ENCODE results near the gene SLX4IP.

The SLX4IP gene

GRCh38 chr20:10487142-10488136, 52.3 kb downstream of the SLX4IP start:
- ChIA-PET CTCF (no interaction called here), POLR2A (ENCODE audit: low non-redundant PET) (no interaction called here)
- no peak for DNase-seq (ENCODE audit: low spot score)
- TF ChIP-seq, protein P1, sequence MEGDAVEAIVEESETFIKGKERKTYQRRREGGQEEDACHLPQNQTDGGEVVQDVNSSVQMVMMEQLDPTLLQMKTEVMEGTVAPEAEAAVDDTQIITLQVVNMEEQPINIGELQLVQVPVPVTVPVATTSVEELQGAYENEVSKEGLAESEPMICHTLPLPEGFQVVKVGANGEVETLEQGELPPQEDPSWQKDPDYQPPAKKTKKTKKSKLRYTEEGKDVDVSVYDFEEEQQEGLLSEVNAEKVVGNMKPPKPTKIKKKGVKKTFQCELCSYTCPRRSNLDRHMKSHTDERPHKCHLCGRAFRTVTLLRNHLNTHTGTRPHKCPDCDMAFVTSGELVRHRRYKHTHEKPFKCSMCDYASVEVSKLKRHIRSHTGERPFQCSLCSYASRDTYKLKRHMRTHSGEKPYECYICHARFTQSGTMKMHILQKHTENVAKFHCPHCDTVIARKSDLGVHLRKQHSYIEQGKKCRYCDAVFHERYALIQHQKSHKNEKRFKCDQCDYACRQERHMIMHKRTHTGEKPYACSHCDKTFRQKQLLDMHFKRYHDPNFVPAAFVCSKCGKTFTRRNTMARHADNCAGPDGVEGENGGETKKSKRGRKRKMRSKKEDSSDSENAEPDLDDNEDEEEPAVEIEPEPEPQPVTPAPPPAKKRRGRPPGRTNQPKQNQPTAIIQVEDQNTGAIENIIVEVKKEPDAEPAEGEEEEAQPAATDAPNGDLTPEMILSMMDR (conservative IDR thresholded peaks at IDR 0.05; ENCODE audit: low read depth): no peak
- no peak overlapping the region for H3K27ac ChIP-seq

GRCh38 chr20:10488534-10488933, 53.4 kb downstream of the SLX4IP start:
- TF ChIP-seq, protein P1 (conservative IDR thresholded peaks at IDR 0.05; ENCODE audit: low read depth): no peak
- DNase-seq (ENCODE audit: low spot score): no peak
- CTCF ChIA-PET: no interaction called here

DNA sequence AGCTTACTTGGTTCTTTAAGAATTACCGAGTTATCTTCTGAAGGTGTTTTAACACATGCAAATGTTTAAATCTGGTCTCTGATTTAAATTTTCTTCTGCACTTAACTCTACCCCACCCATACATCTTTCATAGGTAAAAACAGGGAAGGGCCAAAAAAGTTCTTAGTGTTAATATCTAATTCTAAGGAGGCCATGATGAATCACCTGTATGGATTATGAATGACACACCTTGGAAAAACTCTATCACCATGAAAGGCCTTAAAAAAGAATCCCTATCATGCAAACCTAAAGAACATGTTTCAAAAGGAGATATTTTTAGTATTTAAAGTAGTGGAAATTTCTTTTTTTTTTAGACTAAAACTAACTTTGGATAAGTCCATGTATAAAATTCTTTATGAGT, 54.7 kb downstream of the SLX4IP start:
- DNase-seq (ENCODE audit: low spot score): no peak
- ChIA-PET CTCF (interaction anchor here (0.7 kb wide), 1 partner anchor 16 kb away, joined by 3 read pairs; no protein-coding TSS in a partner anchor), POLR2A (ENCODE audit: low non-redundant PET) (no interaction called here)
- TF ChIP-seq, protein P1 (conservative IDR thresholded peaks at IDR 0.05; ENCODE audit: low read depth): no peak
- no peak overlapping the region for H3K27ac ChIP-seq

More at GRCh38 chr20:10488534-10488933, 53.4 kb downstream of the SLX4IP start:
- POLR2A ChIA-PET (ENCODE audit: low non-redundant PET): no interaction called here
- H3K27ac ChIP-seq: no peak overlapping the region

DNA sequence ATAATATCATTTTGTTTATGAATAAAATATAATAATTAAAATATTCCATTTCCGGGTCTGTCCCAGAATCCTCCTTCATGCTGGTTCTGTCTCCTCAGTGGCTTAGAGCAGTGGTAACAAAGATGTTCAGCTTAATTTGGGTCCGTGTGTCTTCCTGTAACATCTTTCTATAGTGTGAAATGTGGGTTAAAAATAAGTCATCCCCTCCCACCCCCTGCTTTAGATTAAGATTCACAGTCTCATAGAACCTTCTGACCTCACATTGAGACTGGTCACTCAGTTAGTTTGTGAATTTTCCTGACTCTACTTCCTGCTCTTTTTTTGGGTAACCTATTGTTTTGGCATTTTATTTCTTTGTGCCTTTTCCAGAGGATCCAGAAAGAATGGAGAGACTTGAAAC, 55.2 kb downstream of the SLX4IP start:
- H3K27ac ChIP-seq: no peak overlapping the region
- CTCF ChIA-PET: interaction anchor here (1.0 kb wide), 1 partner anchor 15 kb away, joined by 3 read pairs; no protein-coding TSS in a partner anchor
- TF ChIP-seq, protein P1 (conservative IDR thresholded peaks at IDR 0.05; ENCODE audit: low read depth): no peak
- POLR2A ChIA-PET (ENCODE audit: low non-redundant PET): no interaction called here
- no peak for DNase-seq (ENCODE audit: low spot score)

DNA sequence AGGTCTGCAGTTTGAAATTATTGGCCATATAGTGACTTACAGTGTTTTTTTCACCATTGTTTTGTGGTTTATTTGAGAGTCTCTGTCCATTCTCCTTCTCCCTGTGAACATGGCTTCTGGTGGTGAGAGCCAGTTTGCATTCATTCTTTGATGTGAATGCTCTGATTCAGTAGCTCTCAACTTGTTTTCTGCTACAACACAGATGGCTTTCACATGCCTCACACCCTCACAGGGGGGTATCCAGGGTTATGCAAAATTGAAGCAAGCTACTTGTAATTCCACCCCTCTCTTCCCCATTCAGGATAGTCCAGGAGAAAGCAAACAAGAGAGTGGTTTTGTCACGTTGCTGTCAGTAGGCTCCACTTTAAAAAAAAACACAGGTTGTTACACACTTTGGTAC, 55.6 kb downstream of the SLX4IP start:
- no peak overlapping the region for H3K27ac ChIP-seq
- TF ChIP-seq, protein P1 (conservative IDR thresholded peaks at IDR 0.05; ENCODE audit: low read depth): no peak
- CTCF ChIA-PET: interaction anchor here (1.0 kb wide), 1 partner anchor 15 kb away, joined by 3 read pairs; no protein-coding TSS in a partner anchor
- POLR2A ChIA-PET (ENCODE audit: low non-redundant PET): no interaction called here
- DNase-seq (ENCODE audit: low spot score): no peak

GRCh38 chr20:10492065-10492464, 57.0 kb downstream of the SLX4IP start:
- ChIA-PET CTCF (no interaction called here), POLR2A (ENCODE audit: low non-redundant PET) (no interaction called here)
- DNase-seq (ENCODE audit: low spot score): no peak
- TF ChIP-seq, protein P1 (conservative IDR thresholded peaks at IDR 0.05; ENCODE audit: low read depth): no peak
- no peak overlapping the region for H3K27ac ChIP-seq
